Left colon (tissue), 2 donors: ENCODE results near the gene PRKAA2. TPM values are rescaled to one million over a fixed set of nuclear protein-coding genes. Genes with fewer than 3 reads are reported as not detected.

Source experiments
- ATAC-seq: fragments of 200-7000 bp; cut with Tn5 transposase; one replicate; pipeline ENCODE4 v1.9.1; 2020; ENCODE audit warnings: mild to moderate bottlenecking, moderate library complexity
- DNase-seq, 2 donors: peaks; one replicate each; pipeline ENCODE4 v3.0.0-alpha.2; 2020
- intact Hi-C, 2 donors: fragments of 100-400 bp; cut with DNase I in 1 of 2; cut with micrococcal nuclease in 1 of 2; formaldehyde crosslinking; loops; one replicate each; pipeline versions ENCODE4 v1.11.2 to v1.14.0; 2022; cut with DNase I, micrococcal nuclease
- total RNA-seq, 2 donors: library from RNA; stranded (reverse); fragmentation: NEBNext Ultra II Directional; extraction: Animal tissue kit (Norgen Biotek cat#: 25700); gene quantifications; one replicate each; pipeline ENCODE4 v1.2.1, GENCODE V29; 2021
- donor health status: DM: no; HTN: no; CAD: no.
- donor health status: DM: yes; HTN: yes; CAD: no.

The PRKAA2 gene
- total RNA-seq, 2 donors from 2014 or later, result 3.5 to 4.4 TPM

- ATAC-seq, result no peak
- DNase-seq, result no peak
- intact Hi-C loops, result no loop called here
Observed at GRCh38 chr1:56647106-56647505, 2.0 kb downstream of the PRKAA2 start.

DNA sequence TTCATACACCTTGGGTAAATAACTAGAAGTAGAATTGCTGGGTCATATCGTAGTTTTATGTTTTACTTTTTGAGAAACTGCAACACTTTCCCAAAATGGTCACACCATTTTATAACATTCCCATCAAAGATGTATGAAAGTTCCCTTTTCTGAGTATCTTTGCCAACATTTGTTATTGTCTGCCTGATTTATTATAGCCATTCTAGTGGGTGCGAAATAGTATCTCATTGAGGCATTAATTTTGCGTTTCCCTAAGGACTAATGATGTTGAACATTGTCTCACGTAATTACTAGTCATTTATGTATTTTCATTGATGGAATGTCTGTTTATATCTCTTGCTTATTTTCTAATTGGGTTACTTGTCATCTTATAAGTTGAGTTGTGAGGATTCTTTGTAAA is 3.4 kb downstream of the PRKAA2 start:
- ATAC-seq (no peak), DNase-seq (no peak)
- intact Hi-C loops, result no loop called here

GRCh38 chr1:56654126-56654923 is 9.2 kb downstream of the PRKAA2 start:
- DNase-seq, result no peak
- ATAC-seq, result no peak
- intact Hi-C loops, result no loop called here

DNA sequence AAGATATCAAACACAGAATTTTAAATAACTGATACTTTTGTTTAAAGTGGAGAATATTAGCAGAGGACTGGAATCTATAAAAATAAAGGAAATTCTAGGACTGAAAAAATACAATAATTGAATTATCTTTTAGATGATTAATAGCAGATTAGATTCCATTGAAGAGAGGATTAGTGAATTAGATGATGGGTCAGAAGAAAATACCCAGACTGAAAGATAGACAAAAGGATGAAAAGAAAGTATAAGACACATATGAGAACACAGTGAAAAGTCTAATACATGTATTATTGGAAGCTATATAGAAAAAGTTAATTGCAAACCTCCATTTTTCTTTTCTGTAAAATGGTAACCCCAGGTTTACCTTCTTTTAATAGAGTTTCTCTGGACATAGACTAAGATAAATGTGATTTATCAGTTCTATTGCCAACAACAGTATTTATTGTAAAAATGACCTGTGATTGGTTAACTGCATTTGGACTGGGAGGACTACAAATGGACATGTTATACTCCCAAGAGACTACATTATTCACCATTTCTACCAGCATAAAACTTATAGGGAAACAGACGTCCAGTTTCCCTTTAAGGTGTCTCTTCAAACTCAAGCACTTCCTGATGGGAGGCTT is 11.0 kb downstream of the PRKAA2 start:
- intact Hi-C loops, result no loop called here
- DNase-seq (no peak), ATAC-seq (no peak)

- DNase-seq, result no peak
- no peak for ATAC-seq
- intact Hi-C loops, result no loop called here
Observed at GRCh38 chr1:56658254-56658653, 13.1 kb downstream of the PRKAA2 start.

DNA sequence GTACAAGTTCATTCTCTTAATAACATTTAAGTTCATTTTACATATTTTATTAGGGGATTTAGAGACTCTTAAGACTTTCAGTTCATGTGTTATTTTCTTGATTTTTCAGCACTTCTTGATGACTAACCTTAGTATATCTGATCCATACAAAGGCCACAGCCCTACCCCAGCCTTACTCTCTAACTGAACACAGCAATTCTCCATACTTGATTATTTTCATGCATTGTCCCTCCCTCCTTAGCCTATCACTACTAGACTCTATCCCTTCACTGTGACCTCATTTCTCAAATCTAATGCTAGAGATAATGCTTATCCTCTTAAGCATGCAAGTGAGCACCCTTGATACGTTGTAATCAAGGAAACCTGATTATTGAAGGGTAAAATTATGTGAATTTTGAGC is 15.2 kb downstream of the PRKAA2 start:
- ATAC-seq (no peak), DNase-seq (no peak)
- intact Hi-C loops, result no loop called here

DNA sequence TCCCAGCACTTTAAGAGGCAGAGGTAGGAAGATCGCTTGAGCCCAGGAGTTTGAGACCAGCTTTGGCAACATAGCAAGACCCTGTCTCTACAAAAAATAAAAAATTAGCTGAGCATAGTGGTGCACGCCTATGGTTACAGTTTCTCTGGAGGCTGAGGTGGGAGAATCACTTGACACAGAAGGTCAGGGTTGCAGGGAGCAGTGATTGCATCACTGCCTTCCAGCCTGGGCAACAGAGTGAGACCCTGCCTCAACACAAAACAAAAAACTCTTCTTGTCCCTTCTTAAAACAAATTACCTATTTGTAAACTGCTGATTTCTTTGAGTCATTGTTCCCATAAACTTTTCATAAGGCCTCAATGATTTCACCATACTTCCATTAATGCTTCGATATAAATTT is 18.7 kb downstream of the PRKAA2 start:
- DNase-seq (no peak), ATAC-seq (no peak)
- intact Hi-C loops, result no loop called here

DNA sequence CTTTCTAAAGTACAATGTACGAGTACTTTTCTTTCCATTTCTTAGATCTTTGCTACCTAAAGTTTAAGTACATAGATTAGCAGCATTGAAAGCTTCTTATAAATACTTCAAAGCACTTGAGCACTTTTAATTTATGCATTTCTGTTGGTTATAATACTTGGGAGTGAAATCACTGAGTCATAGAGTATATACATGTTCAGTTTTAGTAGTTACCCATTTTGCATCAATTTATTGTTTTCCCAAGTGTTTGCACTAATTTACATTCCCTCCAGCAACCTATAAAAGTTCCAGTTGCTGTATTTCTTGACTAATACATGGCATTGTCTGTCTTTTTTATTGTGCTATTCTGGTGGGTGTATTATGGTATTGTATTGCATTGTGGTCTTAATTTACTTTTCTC is 20.3 kb downstream of the PRKAA2 start:
- ATAC-seq (no peak), DNase-seq (no peak)
- intact Hi-C loops, result no loop called here

GRCh38 chr1:56666112-56666608 is 21.0 kb downstream of the PRKAA2 start:
- DNase-seq (no peak), ATAC-seq (no peak)
- intact Hi-C loops, result no loop called here

- DNase-seq (no peak), ATAC-seq (no peak)
- intact Hi-C loops, result no loop called here
Observed at GRCh38 chr1:56670350-56670749, 25.2 kb downstream of the PRKAA2 start.

- DNase-seq (no peak), ATAC-seq (no peak)
- intact Hi-C loops, result no loop called here
Observed at GRCh38 chr1:56671085-56671484, 26.0 kb downstream of the PRKAA2 start.

GRCh38 chr1:56671542-56671941 is 26.4 kb downstream of the PRKAA2 start:
- intact Hi-C loops, result no loop called here
- no peak for ATAC-seq
- no peak for DNase-seq

GRCh38 chr1:56672579-56672978 is 27.5 kb downstream of the PRKAA2 start:
- intact Hi-C loops, result no loop called here
- ATAC-seq, result no peak
- no peak for DNase-seq

DNA sequence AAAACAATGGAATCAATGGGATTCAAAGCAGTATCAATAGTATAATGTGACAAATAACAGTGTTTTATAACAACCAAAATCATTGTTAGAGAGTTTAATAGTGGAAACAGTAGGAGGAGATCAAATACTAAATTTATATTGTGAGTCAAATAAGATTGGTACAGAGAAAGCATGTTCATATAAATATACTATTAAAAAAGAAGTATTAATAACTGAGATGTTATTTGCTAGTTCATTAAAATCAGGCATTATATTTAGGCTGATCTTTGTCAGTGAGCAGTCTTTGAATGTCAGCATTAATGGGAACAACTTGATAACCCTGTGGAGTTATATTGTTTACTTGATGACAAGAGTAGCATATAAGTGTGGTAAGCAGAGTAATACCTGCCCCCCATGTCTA is 30.6 kb downstream of the PRKAA2 start:
- intact Hi-C loops, result no loop called here
- ATAC-seq, result no peak
- DNase-seq, result no peak

DNA sequence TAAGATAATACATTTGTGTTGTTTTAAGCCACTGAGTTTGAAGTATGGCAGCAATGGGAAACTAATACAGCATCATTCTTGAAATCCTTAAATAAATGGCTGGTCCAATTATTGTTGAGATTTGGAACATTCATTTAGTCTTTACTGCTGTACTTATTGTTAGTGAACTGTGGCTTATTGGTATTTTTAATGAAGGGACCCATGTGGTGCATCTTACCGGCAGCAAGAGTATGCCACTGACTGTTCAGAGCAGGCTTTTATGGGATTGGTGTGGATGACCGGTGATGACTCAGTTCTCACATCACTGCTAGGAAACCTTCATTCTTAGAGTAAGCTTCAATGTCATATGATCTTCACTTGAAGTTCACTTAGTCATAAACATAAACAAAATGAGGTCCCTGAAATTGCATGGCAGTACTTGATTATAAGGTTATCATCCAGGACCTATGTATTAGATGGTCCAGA is 31.5 kb downstream of the PRKAA2 start:
- intact Hi-C loops, result no loop called here
- no peak for ATAC-seq
- no peak for DNase-seq

DNA sequence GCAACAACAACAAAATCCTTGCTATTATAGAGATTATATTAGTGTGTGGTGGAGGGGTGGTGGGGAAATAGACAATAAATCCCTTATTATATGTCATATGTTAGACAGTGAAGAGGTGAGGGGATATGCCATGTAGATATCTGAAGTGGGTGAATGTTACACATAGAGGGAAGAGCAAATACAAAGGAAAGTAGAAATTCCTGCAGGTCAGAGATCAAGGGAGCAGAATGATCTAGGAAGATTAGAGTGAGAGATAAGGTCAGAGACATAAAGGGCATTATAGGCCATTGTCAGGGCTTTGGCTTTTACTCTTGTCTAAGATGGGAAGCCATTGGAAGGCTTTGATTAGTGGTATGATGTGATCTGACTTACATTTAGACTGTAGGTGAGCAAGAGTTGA is 38.5 kb downstream of the PRKAA2 start:
- intact Hi-C loops, result no loop called here
- ATAC-seq (no peak), DNase-seq (no peak)

DNA sequence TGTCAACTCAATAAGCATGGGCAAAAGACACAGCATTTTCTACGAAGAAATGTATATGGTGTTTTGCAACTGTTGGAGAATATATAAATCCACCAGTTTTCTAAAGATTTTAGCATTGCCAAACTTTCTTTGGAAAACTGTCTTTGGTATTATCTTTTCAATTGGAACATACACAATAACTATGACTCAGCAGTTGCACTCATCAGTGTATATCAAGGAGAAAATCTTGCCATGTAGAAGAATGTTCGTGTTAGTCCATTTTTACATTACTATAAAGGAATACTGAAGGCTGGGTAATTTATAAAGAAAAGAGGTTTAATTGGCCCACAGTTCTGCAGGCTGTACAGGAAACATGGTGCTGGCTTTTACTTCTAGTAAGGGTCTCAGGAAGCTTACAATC is 41.1 kb downstream of the PRKAA2 start:
- DNase-seq (no peak), ATAC-seq (no peak)
- intact Hi-C loops, result no loop called here

- DNase-seq, result no peak
- intact Hi-C loops, result no loop called here
- peak; percentile 52 for ATAC-seq
Observed at GRCh38 chr1:56688522-56689026, 43.5 kb downstream of the PRKAA2 start.

GRCh38 chr1:56696663-56697062 is 51.5 kb downstream of the PRKAA2 start:
- no peak for DNase-seq
- ATAC-seq, result no peak
- intact Hi-C loops, result no loop called here

DNA sequence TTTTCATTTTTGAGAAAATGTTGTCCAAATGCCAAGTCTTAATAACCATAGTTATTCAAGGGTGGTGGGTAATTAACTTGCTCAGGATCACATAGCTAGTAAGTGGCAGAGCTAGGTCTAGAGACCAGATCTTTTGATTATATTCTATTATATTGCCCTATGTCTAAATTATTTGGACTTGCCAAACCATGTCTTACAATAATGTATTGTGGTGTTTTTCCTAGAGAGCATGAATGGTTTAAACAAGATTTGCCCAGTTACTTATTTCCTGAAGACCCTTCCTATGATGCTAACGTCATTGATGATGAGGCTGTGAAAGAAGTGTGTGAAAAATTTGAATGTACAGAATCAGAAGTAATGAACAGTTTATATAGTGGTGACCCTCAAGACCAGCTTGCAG is 58.6 kb downstream of the PRKAA2 start:
- ATAC-seq, result no peak
- intact Hi-C loops, result loop anchor here in 1 of 2 donors (10.0 kb wide), 1 partner anchor 1419 kb away; no protein-coding TSS in a partner anchor

More for the DNA sequence above, 58.6 kb downstream of the PRKAA2 start:
- no peak for DNase-seq
